BJ (cell line): ENCODE data around the gene IQCH. TPM values are rescaled to one million over a fixed set of nuclear protein-coding genes. Genes with fewer than 3 reads are reported as not detected.
"Not testable (repeated sequence)": the region's sequence is repeated elsewhere in the genome, so short reads cannot be mapped to it uniquely, and the experiment has no call there.

Source experiments
- CTCF ChIA-PET: fragments of 350-600 bp; formaldehyde crosslinking; extraction: SDS; loops from one replicate; lab custom pipeline; 2021; ENCODE audit warnings: antibody characterized with exemption, inconsistent platforms; lab: Yijun Ruan, JAX
- POLR2A ChIA-PET: fragments of 300-600 bp; sonication (Branson Sonifier 250); formaldehyde crosslinking; extraction: SDS; loops from one replicate; lab custom pipeline; 2021; ENCODE audit warnings: antibody characterized with exemption; lab: Charles Lee
- DNase-seq: peaks from one replicate; pipeline ENCODE4 v3.0.0-alpha.2; 2011; ENCODE audit warnings: low read depth
- H3K27me3 ChIP-seq: 2 replicates; pipeline ENCODE4 v1.6.0; 2011; ENCODE audit warnings: low read length; ENCODE audit not compliant: control insufficient read depth, insufficient read depth
- H3K36me3 ChIP-seq: 2 replicates; pipeline ENCODE4 v1.5.1; 2011; ENCODE audit warnings: low read length; ENCODE audit not compliant: control insufficient read depth, insufficient read depth
- H3K4me3 ChIP-seq: 2 replicates; pipeline ENCODE4 v1.5.1; 2011; ENCODE audit warnings: low read depth, mild to moderate bottlenecking, control low read depth, low read length
- CTCF ChIP-seq: IDR thresholded peaks from 2 replicates; pipeline ENCODE4 v1.5.1; 2011; ENCODE audit warnings: low read depth, mild to moderate bottlenecking, control low read depth, inconsistent platforms, low read length, moderate library complexity; ENCODE audit not compliant: insufficient read depth
- polyA plus RNA-seq: library from polyadenylated mRNA; depleted of rRNA; stranded (reverse); fragments of >200 nt; gene quantifications from 2 replicates; pipeline ENCODE4 v1.2.3, GENCODE V29; 2011

IQCH gene
- polyA plus RNA-seq, 1 experiment: 0.82 TPM

- Histone ChIP-seq H3K36me3 (no peaks in the 10 kb centered on the region), H3K27me3 (no peaks in the 10 kb centered on the region), H3K4me3 (no peak overlapping the region)
- CTCF ChIA-PET: no interaction called here
- POLR2A ChIA-PET: no interaction called here
- no peak for DNase-seq
- TF ChIP-seq CTCF: no peak
These were observed 104.2 kb downstream of the IQCH start for GRCh38 chr15:67358812-67359211.

GRCh38 chr15:67359431-67360079, 105.0 kb downstream of the IQCH start:
- no peak for DNase-seq
- CTCF ChIA-PET: no interaction called here
- POLR2A ChIA-PET: no interaction called here
- Histone ChIP-seq H3K4me3 (no peak overlapping the region), H3K27me3 (no peaks in the 10 kb centered on the region), H3K36me3 (no peaks in the 10 kb centered on the region)
- no peak for TF ChIP-seq CTCF

- H3K36me3 ChIP-seq: no peaks in the 10 kb centered on the region
- H3K27me3 ChIP-seq: no peaks in the 10 kb centered on the region
- ChIA-PET POLR2A (no interaction called here), CTCF (no interaction called here)
- no peak for TF ChIP-seq CTCF
- H3K4me3 ChIP-seq: no peak overlapping the region
- DNase-seq: no peak
These were observed 106.5 kb downstream of the IQCH start for GRCh38 chr15:67361100-67361499.

GRCh38 chr15:67363712-67364111, 109.1 kb downstream of the IQCH start:
- DNase-seq, H3K36me3 ChIP-seq, H3K27me3 ChIP-seq, CTCF ChIA-PET, H3K4me3 ChIP-seq: not testable (repeated sequence)
- POLR2A ChIA-PET: interaction anchor here (0.6 kb wide), 1 partner anchor 17 kb away, joined by 3 read pairs; no protein-coding TSS in a partner anchor

GRCh38 chr15:67365994-67366393, 111.4 kb downstream of the IQCH start:
- Histone ChIP-seq H3K36me3 (no peaks in the 10 kb centered on the region), H3K4me3 (no peak overlapping the region), H3K27me3 (peaks cover 3% of the 10 kb centered on the region; the same call in 1 of the 2 replicates)
- ChIA-PET POLR2A (no interaction called here), CTCF (no interaction called here)
- no peak for DNase-seq
- no peak for TF ChIP-seq CTCF

- DNase-seq: no peak
- CTCF ChIA-PET: no interaction called here
- Histone ChIP-seq H3K4me3 (no peak overlapping the region), H3K27me3 (peaks cover 3% of the 10 kb centered on the region; the same call in 1 of the 2 replicates), H3K36me3 (no peaks in the 10 kb centered on the region)
- POLR2A ChIA-PET: no interaction called here
- no peak for TF ChIP-seq CTCF
These were observed 112.3 kb downstream of the IQCH start for GRCh38 chr15:67366904-67367303.
